NCI-H2081 treated with DMSO at 0.1 percent for 48 hours (cell line): ENCODE data around the gene C1R.
"Not testable (repeated sequence)": the region's sequence is repeated elsewhere in the genome, so short reads cannot be mapped to it uniquely, and the experiment has no call there.

Source experiments
- DNase-seq: peaks from one replicate; lab custom pipeline; 2025; lab: John Stamatoyannopoulos, UW

The C1R gene

DNA sequence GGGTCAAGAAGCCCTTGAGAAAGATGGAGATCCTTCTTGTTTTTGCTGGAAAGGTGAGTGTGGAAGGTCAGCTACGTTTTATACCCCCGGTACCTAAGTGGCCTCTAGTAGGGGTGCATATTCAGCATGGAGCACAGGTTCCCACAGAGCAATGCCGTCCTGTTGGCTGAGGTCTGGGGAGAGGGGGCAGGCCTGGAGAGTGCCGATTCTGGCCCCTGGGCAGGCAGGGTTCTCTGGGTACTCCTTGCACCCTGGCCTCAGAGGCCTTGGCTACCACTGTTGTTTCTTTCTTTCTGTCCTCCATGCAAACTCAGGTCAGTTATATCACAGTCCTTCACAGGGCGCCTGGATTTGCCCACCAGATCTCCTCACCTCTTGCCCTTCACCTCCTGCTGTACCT lies 27.9 kb upstream of the C1R start:
- DNase-seq: no peak

DNA sequence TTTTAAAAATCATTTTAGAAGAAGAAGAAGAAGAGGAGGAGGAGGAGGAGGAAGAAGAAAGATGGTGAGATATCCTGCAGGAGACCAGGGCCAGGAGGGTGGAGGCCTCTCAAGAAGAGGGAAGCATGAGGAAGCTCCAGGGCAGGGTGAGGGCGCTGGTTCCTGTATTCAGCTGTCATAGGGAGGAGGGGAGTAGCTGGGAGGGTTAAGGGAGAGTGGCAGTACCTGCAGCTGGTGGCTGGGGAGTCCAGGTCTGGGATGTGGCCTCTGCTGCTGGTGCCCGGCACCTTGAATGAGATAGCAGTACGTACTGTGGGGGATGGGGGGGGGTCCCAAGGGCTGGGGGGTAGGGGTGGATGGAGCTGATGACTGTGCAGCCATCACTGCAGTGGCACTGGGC lies 26.6 kb upstream of the C1R start:
- no peak for DNase-seq

DNA sequence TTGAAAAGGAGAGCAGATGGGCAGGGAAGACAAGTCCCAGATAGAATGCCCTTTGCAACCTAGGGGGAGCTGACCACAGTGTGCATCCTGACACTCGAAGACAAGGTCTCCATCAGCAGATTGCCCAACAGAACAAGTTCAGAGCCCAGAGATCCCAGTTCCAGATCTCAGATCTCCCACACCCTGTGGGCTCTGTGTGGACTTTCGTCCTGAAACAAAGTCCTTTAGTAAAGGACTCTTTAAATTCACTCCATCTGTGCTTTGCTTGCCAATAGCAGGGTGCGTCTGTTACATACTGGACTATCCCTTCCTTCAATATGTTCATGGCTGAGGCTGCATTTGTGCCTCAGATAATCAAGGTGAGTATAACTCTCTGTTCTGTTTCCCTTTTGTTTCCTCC lies 25.4 kb upstream of the C1R start:
- no peak for DNase-seq

GRCh38 chr12:7116916-7117315 lies 24.7 kb upstream of the C1R start:
- no peak for DNase-seq

GRCh38 chr12:7116196-7116595 lies 24.0 kb upstream of the C1R start:
- no peak for DNase-seq

- no peak for DNase-seq
Observed at GRCh38 chr12:7114851-7115250, 22.6 kb upstream of the C1R start.

- no peak for DNase-seq
Observed at GRCh38 chr12:7114008-7114407, 21.8 kb upstream of the C1R start.

DNA sequence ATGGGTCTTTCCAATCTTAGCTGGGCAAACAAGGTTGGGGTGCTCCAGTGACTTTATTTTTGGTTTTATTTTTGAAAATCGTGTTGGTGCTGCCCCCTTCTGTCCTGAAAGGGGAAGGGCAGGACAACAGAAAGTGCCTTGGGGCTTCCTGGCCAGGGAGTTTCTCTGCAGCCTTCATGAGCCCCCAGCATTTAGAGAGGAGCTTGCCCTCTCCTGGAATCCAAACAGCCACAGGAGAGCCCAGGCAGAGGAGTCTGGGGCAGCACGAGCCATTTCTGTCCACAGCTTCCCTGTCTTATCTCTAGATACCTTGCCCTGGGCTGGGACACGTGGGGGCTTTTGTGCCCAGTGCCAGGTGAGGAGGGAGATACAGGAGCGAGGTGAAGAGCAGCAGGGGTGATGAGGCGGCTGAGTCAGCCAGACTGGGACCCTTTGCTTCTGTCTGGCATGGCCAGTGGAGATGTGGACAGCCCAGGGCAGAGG lies 21.2 kb upstream of the C1R start:
- DNase-seq: no peak

- no peak for DNase-seq
Observed at GRCh38 chr12:7112041-7112440, 19.8 kb upstream of the C1R start.

DNA sequence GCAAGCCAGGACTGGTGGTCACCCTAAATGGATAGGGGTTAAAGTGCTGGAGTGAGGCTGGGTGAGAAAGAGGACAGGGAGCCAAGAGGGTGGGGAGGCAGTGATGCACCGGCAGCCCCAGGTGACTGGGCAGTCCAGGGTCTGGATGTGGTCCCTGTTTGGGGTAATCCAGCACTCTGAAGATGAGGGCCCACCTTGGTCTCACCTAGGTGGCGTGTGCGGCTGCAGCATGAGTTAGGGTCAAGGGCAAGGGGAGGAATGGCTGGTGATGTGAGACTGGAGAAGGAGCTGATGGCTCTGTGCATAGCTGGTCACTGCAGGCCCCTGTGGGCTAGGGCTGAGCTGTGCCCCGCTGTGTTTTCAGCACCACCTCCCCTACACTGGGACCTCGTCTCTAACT lies 18.4 kb upstream of the C1R start:
- DNase-seq: no peak

- DNase-seq: no peak
Observed at GRCh38 chr12:7109572-7109920, 17.3 kb upstream of the C1R start.

- DNase-seq: peak; percentile 59
Observed at GRCh38 chr12:7108796-7109571, 16.7 kb upstream of the C1R start, which contains the start of gene C1RL. Gene C1RL (minus strand): TSS chr12:7109214. CDS start chr12:7109180, 34 bp downstream.

DNA sequence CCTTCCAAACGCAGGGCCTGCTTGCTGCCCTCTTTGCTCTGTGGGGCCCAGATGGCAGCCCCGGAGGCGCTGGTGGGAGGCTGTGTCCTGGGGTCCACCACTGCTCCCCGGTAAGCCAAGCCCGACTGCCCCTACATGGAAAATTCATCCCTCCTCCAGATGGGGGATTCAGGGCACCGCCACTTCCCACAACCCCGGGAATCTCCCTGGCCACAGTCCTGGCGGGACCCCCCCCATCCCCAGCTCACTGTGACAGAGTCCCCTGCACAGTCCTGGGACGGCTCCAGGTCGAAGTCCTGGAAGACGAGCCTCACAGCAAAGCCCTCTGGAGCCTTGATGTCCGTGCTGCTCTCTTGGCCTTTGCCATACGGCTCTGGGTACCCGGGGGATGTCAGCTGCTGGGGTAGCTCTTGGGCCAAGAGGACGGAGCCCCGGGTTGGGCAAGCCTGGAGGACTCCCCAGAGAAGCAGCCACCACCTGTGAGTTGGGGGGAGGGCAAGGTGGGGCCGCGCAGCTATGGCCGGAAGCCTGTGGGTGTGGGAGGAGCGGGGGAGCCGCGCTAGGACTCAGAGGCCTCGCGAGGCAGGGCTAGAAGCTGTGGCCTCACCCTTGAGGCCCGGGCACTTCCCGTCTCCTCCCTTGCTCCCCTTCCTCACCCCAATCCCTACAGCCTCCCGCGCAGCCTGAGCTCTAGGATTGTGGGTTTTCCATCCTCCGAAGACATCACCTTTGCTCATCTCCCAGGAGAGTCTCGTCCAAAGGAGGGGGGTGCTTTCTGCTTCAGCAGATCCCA lies 16.0 kb upstream of the C1R start:
- no peak for DNase-seq

DNA sequence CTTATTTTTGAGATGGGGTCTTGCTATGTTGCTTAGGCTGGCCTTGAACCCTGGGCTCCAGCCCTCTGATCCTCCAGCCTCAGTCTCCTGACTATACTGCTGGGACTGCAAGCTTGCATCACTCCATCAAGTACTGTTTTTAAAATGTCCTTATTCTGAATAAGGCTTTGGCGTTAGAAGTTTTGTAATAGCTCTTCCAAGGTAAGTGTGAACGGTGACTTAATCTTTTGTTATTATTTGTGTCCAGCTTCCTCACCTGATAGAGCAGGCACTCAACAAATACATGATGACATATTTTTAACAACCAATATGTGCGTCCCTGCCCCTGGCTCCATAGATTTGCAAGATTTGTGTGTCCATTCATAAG lies 15.4 kb upstream of the C1R start:
- no peak for DNase-seq

DNA sequence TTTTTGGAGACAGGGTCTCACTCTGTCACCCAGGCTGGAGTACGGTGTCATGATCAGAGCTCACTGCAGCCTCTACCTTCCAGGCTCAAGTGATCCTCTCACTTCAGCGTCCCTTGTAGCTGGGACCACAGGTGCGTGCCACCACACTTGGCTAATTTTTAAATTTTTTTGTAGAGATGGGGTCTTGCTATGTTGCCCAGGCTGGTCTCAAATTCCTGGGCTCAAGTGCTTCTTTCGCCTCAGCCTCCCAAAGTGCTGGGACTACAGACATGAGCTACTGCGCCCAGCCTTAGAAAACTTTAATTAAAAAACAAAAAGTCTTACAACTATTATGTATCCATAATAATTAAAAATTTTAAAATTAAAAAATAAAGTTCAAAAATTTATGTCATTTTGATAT lies 14.9 kb upstream of the C1R start:
- DNase-seq: not testable (repeated sequence)

- no peak for DNase-seq
Observed at GRCh38 chr12:7106082-7106481, 13.8 kb upstream of the C1R start.

DNA sequence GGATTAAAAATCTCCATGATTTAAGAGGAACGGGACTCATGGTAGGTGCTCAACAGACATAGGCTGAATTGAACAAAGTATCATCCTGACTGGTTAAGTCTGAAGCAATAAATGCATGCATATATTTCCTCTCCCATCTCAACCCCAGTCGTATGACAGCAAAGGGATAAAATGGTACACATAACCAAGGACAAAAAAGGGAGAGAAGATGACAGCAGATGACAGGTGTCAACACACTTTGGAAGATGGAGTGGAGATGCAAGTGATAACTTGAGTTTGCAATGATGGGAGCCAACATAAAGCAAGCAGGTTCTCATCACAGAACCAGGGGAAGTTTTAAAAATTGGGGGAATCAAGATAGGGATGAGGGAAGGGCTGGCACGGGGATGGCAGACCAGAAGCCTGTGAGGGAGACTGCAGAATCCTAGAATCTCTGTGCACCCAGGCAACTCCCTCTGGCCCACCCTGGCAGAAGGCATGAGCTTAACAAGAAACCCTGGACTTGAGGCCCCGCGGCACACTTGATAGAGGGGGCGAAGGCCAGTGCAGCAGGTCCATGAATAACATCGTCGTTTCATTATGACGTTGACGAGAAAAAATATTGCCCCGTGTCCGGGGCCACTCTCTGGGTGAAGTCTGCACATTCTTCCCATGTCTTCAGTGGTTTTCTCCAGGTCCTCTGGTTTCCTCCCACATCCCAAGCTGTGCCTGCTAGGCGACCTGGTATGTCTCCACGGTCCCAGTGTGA lies 11.8 kb upstream of the C1R start:
- DNase-seq: no peak

GRCh38 chr12:7102582-7102981 lies 10.3 kb upstream of the C1R start:
- DNase-seq: no peak

- no peak for DNase-seq
Observed at GRCh38 chr12:7101694-7102131, 9.5 kb upstream of the C1R start.

DNA sequence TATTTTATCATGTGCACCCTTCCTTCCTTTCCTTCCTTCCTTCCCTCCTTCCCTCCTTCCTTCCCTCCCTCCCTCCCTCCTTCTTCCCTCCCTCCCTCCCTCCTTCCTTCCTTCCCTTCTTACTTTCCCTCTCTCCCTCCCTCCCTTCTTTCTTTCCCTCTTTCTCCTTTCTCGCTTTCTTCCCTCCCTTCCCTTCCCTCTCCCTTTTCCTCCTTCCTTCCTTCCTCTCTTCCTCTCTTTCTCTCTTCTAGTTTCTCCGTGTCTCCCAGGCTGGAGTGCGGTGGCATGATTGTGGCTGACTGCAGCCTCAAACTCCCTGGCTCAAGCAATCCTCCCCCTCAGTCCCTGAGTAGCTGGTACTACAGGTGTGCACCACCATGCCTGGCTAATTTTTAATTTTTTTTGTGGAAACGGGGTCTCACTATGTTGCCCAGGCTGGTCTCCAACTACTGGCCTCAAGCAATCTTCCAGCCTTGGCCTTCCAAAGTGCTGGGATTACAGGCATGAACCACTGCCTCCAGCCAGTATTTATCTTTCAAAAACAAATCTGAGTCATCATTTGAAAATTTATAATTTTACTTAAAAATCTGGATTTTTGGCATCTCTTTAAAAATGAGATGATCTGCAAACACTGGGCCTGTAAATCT lies 8.9 kb upstream of the C1R start:
- DNase-seq: no peak

DNA sequence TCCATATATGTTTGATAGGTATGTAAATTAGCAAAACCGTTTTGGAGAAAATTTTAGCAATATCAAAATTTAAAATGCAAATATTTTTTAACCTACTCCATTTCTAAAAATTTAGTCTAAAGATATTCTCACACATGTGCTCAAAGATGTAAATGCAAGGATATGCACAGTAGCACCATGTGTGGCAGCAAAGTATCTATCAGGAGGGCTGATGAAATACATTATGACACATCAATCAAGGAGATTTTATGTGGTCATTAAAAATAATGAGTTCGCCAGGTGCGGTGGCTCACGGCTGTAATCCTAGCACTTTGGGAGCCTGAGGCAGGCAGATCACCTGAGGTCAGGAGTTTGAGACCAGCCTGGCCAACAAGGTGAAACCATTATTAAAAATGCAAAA lies 8.0 kb upstream of the C1R start:
- DNase-seq: peak; percentile 60
